Vagina (tissue), 2 donors: ENCODE measurements around the gene MPP2.

Source experiments
- POLR2A ChIP-seq, 2 donors: fragments of 450-650 bp; IDR thresholded peaks; one replicate each; pipeline ENCODE4 v1.6.1; 2017; ENCODE audit warnings: antibody characterized with exemption in 2 of 2, mild to moderate bottlenecking in 2 of 2, moderate library complexity in 2 of 2
- TF ChIP-seq, protein P1 (sequence below), 3 experiments: fragments of 450-650 bp in 2 of 3; fragments of 200-600 bp in 1 of 3; sonication (generic) in 1 of 3; IDR thresholded peaks; one replicate each; pipeline ENCODE4 v1.5.1; 2017 to 2019; ENCODE audit warnings: antibody characterized with exemption in 3 of 3, mild to moderate bottlenecking in 2 of 3, moderate library complexity in 2 of 3

DNA sequence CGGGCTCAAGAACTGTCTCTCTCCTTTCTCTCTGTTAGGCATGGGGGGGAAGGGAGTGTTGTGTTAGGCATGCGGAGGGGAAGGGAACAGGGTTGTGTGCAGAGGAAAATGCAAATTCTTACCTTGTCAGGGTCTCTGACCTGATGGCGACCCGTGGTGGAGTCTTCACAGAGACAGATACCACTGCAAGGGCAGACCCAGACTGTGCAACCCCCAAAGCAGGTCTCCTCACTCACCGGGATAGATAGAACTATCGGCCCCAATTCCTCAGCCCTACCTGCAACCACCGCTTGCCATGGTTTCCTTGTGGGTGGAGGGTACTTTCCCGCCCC, 9.6 kb upstream of the MPP2 start:
- TF ChIP-seq, protein P1, sequence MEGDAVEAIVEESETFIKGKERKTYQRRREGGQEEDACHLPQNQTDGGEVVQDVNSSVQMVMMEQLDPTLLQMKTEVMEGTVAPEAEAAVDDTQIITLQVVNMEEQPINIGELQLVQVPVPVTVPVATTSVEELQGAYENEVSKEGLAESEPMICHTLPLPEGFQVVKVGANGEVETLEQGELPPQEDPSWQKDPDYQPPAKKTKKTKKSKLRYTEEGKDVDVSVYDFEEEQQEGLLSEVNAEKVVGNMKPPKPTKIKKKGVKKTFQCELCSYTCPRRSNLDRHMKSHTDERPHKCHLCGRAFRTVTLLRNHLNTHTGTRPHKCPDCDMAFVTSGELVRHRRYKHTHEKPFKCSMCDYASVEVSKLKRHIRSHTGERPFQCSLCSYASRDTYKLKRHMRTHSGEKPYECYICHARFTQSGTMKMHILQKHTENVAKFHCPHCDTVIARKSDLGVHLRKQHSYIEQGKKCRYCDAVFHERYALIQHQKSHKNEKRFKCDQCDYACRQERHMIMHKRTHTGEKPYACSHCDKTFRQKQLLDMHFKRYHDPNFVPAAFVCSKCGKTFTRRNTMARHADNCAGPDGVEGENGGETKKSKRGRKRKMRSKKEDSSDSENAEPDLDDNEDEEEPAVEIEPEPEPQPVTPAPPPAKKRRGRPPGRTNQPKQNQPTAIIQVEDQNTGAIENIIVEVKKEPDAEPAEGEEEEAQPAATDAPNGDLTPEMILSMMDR (IDR thresholded peaks at IDR 0.05), result no peak
- no peak for TF ChIP-seq POLR2A (IDR thresholded peaks at IDR 0.05)
